K562 (cell line): Measurements from ENCODE around the gene TARBP2. TPM values are rescaled to one million over a fixed set of nuclear protein-coding genes. Genes with fewer than 3 reads are reported as not detected.

Experiments
- ATAC-seq: fragments of 200-7000 bp; cut with Tn5 transposase; 3 replicates; pipeline ENCODE4 v1.9.1; 2020; ENCODE audit warnings: moderate library complexity
- BruUV-seq: library from RNA; stranded (reverse); fragments of 400-500 nt; replicated peaks from 2 replicates; lab custom pipeline; 2021; lab: Mats Ljungman, UMichigan
- CTCF ChIA-PET: fragments of 300-600 bp; formaldehyde crosslinking; extraction: SDS; loops from one replicate; lab custom pipeline; 2021; ENCODE audit warnings: low intra/inter-chr PET ratio; lab: Yijun Ruan, JAX
- POLR2A ChIA-PET: fragments of 300-600, 350-650 bp; sonication (Branson Sonifier 250); formaldehyde crosslinking; extraction: SDS; loops from one replicate; lab custom pipeline; 2021; ENCODE audit warnings: antibody characterized with exemption, inconsistent platforms; lab: Yijun Ruan, JAX
- DNase-seq, 4 experiments: peaks; one replicate each; pipeline versions ENCODE4 v3.0.0 to v3.0.0-alpha.2; 2011 to 2018; ENCODE audit warnings: low spot score in 3 of 4, mixed read lengths in 3 of 4; ENCODE audit errors: extremely low read depth in 1 of 4
- FAIRE-seq: peaks from 2 replicates; lab custom pipeline; 2011; peaks lifted over from hg19 to GRCh38; lab: Jason Lieb, UNC
- H2AFZ ChIP-seq: 2 replicates; pipeline ENCODE4 v1.6.0; 2011; ENCODE audit warnings: low read depth, low read length, control low read depth, inconsistent platforms
- H3K27ac ChIP-seq: fragments of 200-600 bp; 3 replicates; pipeline ENCODE4 v1.8.0; 2011; ENCODE audit warnings: low read depth, mild to moderate bottlenecking, control low read depth, inconsistent platforms, low read length, moderate library complexity, mixed read lengths; ENCODE audit errors: extremely low read depth
- H3K27me3 ChIP-seq, 2 experiments: fragments of 300-600 bp in 1 of 2; 2 replicates in 1 of 2; 3 replicates in 1 of 2; pipeline versions ENCODE4 v1.6.0 to v1.8.0; 2011; ENCODE audit warnings: inconsistent platforms in 2 of 2, low read length in 2 of 2, mild to moderate bottlenecking in 1 of 2, mixed read lengths in 1 of 2, moderate library complexity in 1 of 2; ENCODE audit not compliant: control insufficient read depth in 2 of 2, insufficient read depth in 2 of 2
- H3K36me3 ChIP-seq: fragments of 300-600 bp; 3 replicates; pipeline ENCODE4 v1.8.0; 2011; ENCODE audit warnings: mild to moderate bottlenecking, low read length, inconsistent platforms; ENCODE audit not compliant: control insufficient read depth, insufficient read depth
- H3K4me1 ChIP-seq, 2 experiments: fragments of 200-600 bp in 1 of 2; replicated peaks in 1 of 2; 2 replicates in 1 of 2; 3 replicates in 1 of 2; pipeline versions ENCODE4 v1.5.1 to v1.8.0; 2011; ENCODE audit warnings: inconsistent platforms in 2 of 2, low read length in 2 of 2, mild to moderate bottlenecking in 1 of 2, mixed read lengths in 1 of 2, moderate library complexity in 1 of 2; ENCODE audit not compliant: control insufficient read depth in 2 of 2, insufficient read depth in 2 of 2
- H3K4me2 ChIP-seq: 2 replicates; pipeline ENCODE4 v1.6.1; 2011; ENCODE audit warnings: low read length, control low read depth, inconsistent platforms, mixed read lengths; ENCODE audit not compliant: insufficient read depth
- H3K4me3 ChIP-seq: fragments of 200-600 bp; sonication (generic), shearing (Covaris generic); 2 replicates; pipeline ENCODE4 v1.5.1; 2016; ENCODE audit warnings: control low read depth, inconsistent platforms
- H3K79me2 ChIP-seq: fragments of 200-600 bp; 3 replicates; pipeline ENCODE4 v1.8.0; 2011; ENCODE audit warnings: low read length, inconsistent platforms; ENCODE audit not compliant: control insufficient read depth, insufficient read depth
- H3K9ac ChIP-seq, 2 experiments: 2 replicates each; pipeline versions ENCODE4 v1.6.0 to v1.6.1; 2011; ENCODE audit warnings: low read depth in 2 of 2, low read length in 2 of 2, control low read depth in 1 of 2, inconsistent platforms in 1 of 2, mild to moderate bottlenecking in 1 of 2, mixed read lengths in 1 of 2; ENCODE audit not compliant: insufficient read depth in 1 of 2
- H3K9me1 ChIP-seq: one replicate; pipeline ENCODE4 v1.6.0; 2011; ENCODE audit warnings: inconsistent platforms, mild to moderate bottlenecking, low read length, moderate library complexity; ENCODE audit not compliant: control insufficient read depth, insufficient read depth
- H3K9me3 ChIP-seq: replicated peaks from 2 replicates; pipeline ENCODE4 v1.5.1; 2011; ENCODE audit warnings: low read depth, low read length, inconsistent platforms; ENCODE audit not compliant: control insufficient read depth, insufficient read depth
- H4K20me1 ChIP-seq: replicated peaks from 2 replicates; pipeline ENCODE4 v1.6.1; 2011; ENCODE audit warnings: low read length, inconsistent platforms, mixed read lengths; ENCODE audit not compliant: control insufficient read depth, insufficient read depth
- CBFA2T2 ChIP-seq: fragments of 450-650 bp; conservative IDR thresholded peaks from 2 replicates; pipeline ENCODE4 v1.6.1; 2017; ENCODE audit warnings: mild to moderate bottlenecking
- E2F1 ChIP-seq: sonication (generic); formaldehyde crosslinking; IDR thresholded peaks from 2 replicates; pipeline ENCODE4 v1.8.1; 2023; ENCODE audit warnings: mild to moderate bottlenecking, missing genetic modification reagents, moderate library complexity
- ETS2 ChIP-seq: IDR thresholded peaks from 2 replicates; pipeline ENCODE4 v1.6.1; 2016; ENCODE audit warnings: borderline replicate concordance, missing genetic modification characterization, mild to moderate bottlenecking, moderate library complexity, missing compliant biosample characterization; ENCODE audit not compliant: poor library complexity, severe bottlenecking
- HIVEP1 ChIP-seq: fragments of 250-450 bp; sonication (Bioruptor Pico); IDR thresholded peaks from 2 replicates; pipeline ENCODE4 v1.4.0; 2020; ENCODE audit warnings: mild to moderate bottlenecking
- MGA ChIP-seq: fragments of 450-650 bp; IDR thresholded peaks from 2 replicates; pipeline ENCODE4 v1.6.1; 2016; ENCODE audit warnings: mild to moderate bottlenecking, moderate library complexity
- POLR2A ChIP-seq: fragments of 450-650 bp; conservative IDR thresholded peaks from 2 replicates; pipeline ENCODE4 v1.6.1; 2016
- SRSF3 ChIP-seq: fragments of 200-400 bp; formaldehyde crosslinking; IDR thresholded peaks from 2 replicates; pipeline ENCODE4 v1.6.1; 2016; ENCODE audit warnings: mild to moderate bottlenecking, low read length, moderate library complexity; ENCODE audit not compliant: insufficient read depth
- TRIM24 ChIP-seq, 2 experiments: fragments of 450-650 bp; IDR thresholded peaks; 2 replicates each; pipeline ENCODE4 v1.6.1; 2016
- WGBS: fragments of 100-300 bp; shearing (Covaris generic); methylation state at CpG from one replicate; pipeline ENCODE4 v1.1.6; 2016; ENCODE audit warnings: low coverage, mixed read lengths; ENCODE audit not compliant: insufficient coverage; ENCODE audit errors: missing lambda C conversion rate; 5-methylcytosine and 5-hydroxymethylcytosine counted together
- in situ Hi-C: fragments of 300-500 bp; cut with MboI; formaldehyde crosslinking; loops from 4 replicates; pipeline ENCODE4 v1.15.0; 2018; ENCODE audit warnings: inconsistent platforms, mixed read lengths
- intact Hi-C: fragments of 100-400 bp; cut with micrococcal nuclease; formaldehyde crosslinking; loops from 2 replicates; pipeline ENCODE4 v1.14.2; 2022
- polyA plus RNA-seq, 8 experiments: library from polyadenylated mRNA; depleted of rRNA in 4 of 8; stranded (reverse) in 5 of 8; unstranded in 3 of 8; fragments of >200 nt; fragmentation: Nextera tagmentation in 2 of 8; fragmentation: Illumina TruSeq in 1 of 8; extraction: Ambion mirVana in 2 of 8; extraction: Trizol in 1 of 8; gene quantifications; 2 replicates each; pipeline versions ENCODE4 v1.2.1 to v1.2.3, GENCODE V29; 2011 to 2014; ENCODE audit warnings: inconsistent platforms in 1 of 8, missing spikeins in 1 of 8
- total RNA-seq, 7 experiments: library from RNA; depleted of rRNA in 6 of 7; stranded (reverse); fragments of >200 nt in 6 of 7; fragmentation: Illumina TruSeq in 2 of 7; extraction: Trizol in 2 of 7; gene quantifications; 2 replicates each; pipeline versions ENCODE4 v1.2.1 to v1.2.3, GENCODE V29; 2011 to 2021; ENCODE audit warnings: low replicate concordance in 1 of 7

TARBP2 gene
- total and polyA plus RNA-seq, 9 of the 15 experiments (the other 6 are each of a cell fraction or from before 2014, with no cell fraction given), result 5.6 to 69.0 (median 44.6) TPM

GRCh38 chr12:53478865-53479264 lies 22.2 kb upstream of the TARBP2 start:
- no peaks in the 10 kb centered on the region for H3K27me3 ChIP-seq
- H4K20me1 ChIP-seq, result peaks cover 29% of the 10 kb centered on the region
- H3K9me3 ChIP-seq, result no peaks in the 10 kb centered on the region
- no TSS peak for BruUV-seq
- WGBS, result 94% methylated on average over 1 of the region's 1 CpG
- peaks cover 3% of the 10 kb centered on the region for H3K9me1 ChIP-seq
- ChIA-PET POLR2A (interaction anchor here (0.6 to 8.8 kb wide), 8 partner anchors 10 to 184 kb away, joined by 3 to 87 read pairs (median 4); partner anchors contain the start of genes PFDN5 and TARBP2), CTCF (interaction anchor here (0.7 kb wide), 1 partner anchor 432 kb away, joined by 4 read pairs; no protein-coding TSS in a partner anchor)
- DNase-seq, result no peak
- peaks cover 0 to 11% of the 10 kb centered on the region in 2 experiments; a peak in 3 of 5 replicates for H3K4me1 ChIP-seq
- H2AFZ ChIP-seq, result no peak overlapping the region
- H3K4me2 ChIP-seq, result no peak overlapping the region
- peak; percentile 58 for FAIRE-seq
- in situ Hi-C loops (no loop called here), intact Hi-C loops (no loop called here)
- H3K27ac ChIP-seq, result peak overlapping the region; percentile 32; the same call in 1 of the 3 replicates
- no peak overlapping the region for H3K9ac ChIP-seq
- no peak overlapping the region for H3K4me3 ChIP-seq
- peaks cover 40% of the 10 kb centered on the region for H3K79me2 ChIP-seq
- H3K36me3 ChIP-seq, result peaks cover 98% of the 10 kb centered on the region
- ATAC-seq, result no peak
- peak; percentile 6; the same call in 1 of the 2 replicates for TF ChIP-seq POLR2A
- TF ChIP-seq HIVEP1 (CRISPR knock-in tag), result no peak
- no peak for TF ChIP-seq MGA
- no peak for TF ChIP-seq ETS2
- no peak for TF ChIP-seq CBFA2T2
- no peak for TF ChIP-seq TRIM24 (IDR thresholded peaks at IDR 0.05)
- TF ChIP-seq SRSF3, result no peak
- TF ChIP-seq E2F1, result no peak
